Lung (tissue), 12 donors: ENCODE results near the gene VARS1. TPM values are rescaled to one million over a fixed set of nuclear protein-coding genes. Genes with fewer than 3 reads are reported as not detected.
"Not testable (repeated sequence)": the region's sequence is repeated elsewhere in the genome, so short reads cannot be mapped to it uniquely, and the experiment has no call there.

Experiments
- ATAC-seq: fragments of 200-7000 bp; cut with Tn5 transposase; one replicate; pipeline ENCODE4 v1.9.1; 2020; ENCODE audit warnings: moderate number of reproducible peaks; ENCODE audit not compliant: insufficient read depth, low FRiP score
- DNase-seq, 3 donors: peaks; one replicate each; pipeline ENCODE4 v3.0.0-alpha.2; 2013 to 2017
- H3K27ac ChIP-seq, 2 donors: one replicate each; pipeline ENCODE4 v1.5.1; 2013; ENCODE audit warnings: mild to moderate bottlenecking in 2 of 2, moderate library complexity in 2 of 2, control low read depth in 1 of 2, inconsistent platforms in 1 of 2, low read depth in 1 of 2, low read length in 1 of 2
- H3K27me3 ChIP-seq, 3 donors: one replicate each; pipeline ENCODE4 v1.5.1; 2013; ENCODE audit warnings: low read length in 2 of 3; ENCODE audit not compliant: control insufficient read depth in 3 of 3, insufficient read depth in 3 of 3
- H3K36me3 ChIP-seq, 4 donors: one replicate each; pipeline ENCODE4 v1.5.1; 2013; ENCODE audit warnings: low read length in 4 of 4, mild to moderate bottlenecking in 1 of 4, moderate library complexity in 1 of 4; ENCODE audit not compliant: control insufficient read depth in 4 of 4, insufficient read depth in 4 of 4
- H3K4me1 ChIP-seq, 5 donors: one replicate each; pipeline ENCODE4 v1.5.1; 2013; ENCODE audit warnings: low read length in 5 of 5, mild to moderate bottlenecking in 2 of 5, moderate library complexity in 1 of 5; ENCODE audit not compliant: control insufficient read depth in 5 of 5, insufficient read depth in 5 of 5
- H3K4me3 ChIP-seq: one replicate; pipeline ENCODE4 v1.5.1; 2013; ENCODE audit warnings: mild to moderate bottlenecking, control low read depth, moderate library complexity
- H3K9ac ChIP-seq, 2 donors: one replicate each; pipeline ENCODE4 v1.5.1; 2013; ENCODE audit warnings: low read length in 2 of 2, control low read depth in 1 of 2; ENCODE audit not compliant: insufficient read depth in 1 of 2
- H3K9me3 ChIP-seq, 4 donors: one replicate each; pipeline ENCODE4 v1.5.1; 2013; ENCODE audit warnings: low read length in 3 of 4, mild to moderate bottlenecking in 1 of 4, moderate library complexity in 1 of 4; ENCODE audit not compliant: control insufficient read depth in 4 of 4, insufficient read depth in 3 of 4
- CTCF ChIP-seq: IDR thresholded peaks from 2 replicates; pipeline ENCODE4 v1.5.1; 2012; ENCODE audit warnings: mild to moderate bottlenecking; ENCODE audit errors: control extremely low read depth, extremely low read depth
- WGBS, 2 donors: extraction: QIAGEN DNeasy Blood & Tissue Kit; methylation state at CpG; one replicate each; pipeline ENCODE4 v1.1.7; 2013; 5-methylcytosine and 5-hydroxymethylcytosine counted together
- polyA plus RNA-seq, 2 donors: library from polyadenylated mRNA; stranded (reverse); fragments of 200-250 nt; gene quantifications; one replicate each; pipeline ENCODE4 v1.2.1, GENCODE V29; 2013
- total RNA-seq, 2 donors: library from RNA; depleted of rRNA in 1 of 2; stranded (reverse); fragments of >200 nt in 1 of 2; gene quantifications; one replicate each; pipeline ENCODE4 v1.2.1, GENCODE V29; 2014 to 2021
- donor health status: control.
- donor health status: control.
- donor health status: Bipolar disorder and iron deficiency.
- donor health status: healthy.
- donor health status: DM: yes; HTN: yes; CAD: no.

VARS1 gene
- total and polyA plus RNA-seq, 4 donors = 32.2 to 95.4 (median 41.0) TPM

GRCh38 chr6:31826793-31827285 is 31.3 kb upstream of the VARS1 start:
- Histone ChIP-seq H3K4me3 (peak overlapping the region; percentile 2), H3K4me1 (peaks cover 0 to 28% (median 7%) of the 10 kb centered on the region in 5 donors), H3K9me3 (no peaks in the 10 kb centered on the region), H3K36me3 (no peaks in the 10 kb centered on the region), H3K27ac (peak overlapping the region; percentile 91 to 99), H3K27me3 (no peaks in the 10 kb centered on the region), H3K9ac (peak overlapping the region; percentile 52 to 79)
- DNase-seq (peak in 2 of 3 donors; percentile 86 to 93), ATAC-seq (peak; percentile 35)
- TF ChIP-seq CTCF = no peak
- WGBS, 2 donors = 0 to 1% methylated on average over 13 of the region's 13 CpGs

- H3K4me3 ChIP-seq = no peak overlapping the region
- 57 to 72% methylated on average over 4 of the region's 4 CpGs for WGBS, 2 donors
- no peaks in the 10 kb centered on the region for H3K27me3 ChIP-seq
- H3K4me1 ChIP-seq = peaks cover 2 to 28% (median 9%) of the 10 kb centered on the region in 5 donors
- no peaks in the 10 kb centered on the region for H3K36me3 ChIP-seq
- DNase-seq (no peak), ATAC-seq (no peak)
- no peak overlapping the region for H3K9ac ChIP-seq
- H3K9me3 ChIP-seq = no peaks in the 10 kb centered on the region
- H3K27ac ChIP-seq = peak overlapping the region in 1 of 2 donors; percentile 76
- TF ChIP-seq CTCF = no peak
Observed at GRCh38 chr6:31825553-31825952, 30.0 kb upstream of the VARS1 start.

- WGBS, 2 donors = 61 to 77% methylated on average over 9 of the region's 9 CpGs
- H3K9me3 ChIP-seq, H3K27me3 ChIP-seq, H3K36me3 ChIP-seq, ATAC-seq, DNase-seq, H3K4me3 ChIP-seq, H3K9ac ChIP-seq: not testable (repeated sequence)
- peak overlapping the region in 1 of 2 donors; percentile 62 for H3K27ac ChIP-seq
- peaks cover 5 to 28% (median 9%) of the 10 kb centered on the region in 5 donors for H3K4me1 ChIP-seq
Observed at GRCh38 chr6:31823592-31824196, 28.1 kb upstream of the VARS1 start.

GRCh38 chr6:31822036-31822821 is 26.7 kb upstream of the VARS1 start:
- H3K36me3 ChIP-seq = no peaks in the 10 kb centered on the region
- peak overlapping the region; percentile 92 to 98 for H3K27ac ChIP-seq
- H3K4me1 ChIP-seq = peaks cover 6 to 34% (median 9%) of the 10 kb centered on the region in 5 donors
- peak; percentile 78 to 81 (median 81) for DNase-seq
- H3K4me3 ChIP-seq = peak overlapping the region; percentile 12
- 1 to 4% methylated on average over 22 to 25 of the region's 25 CpGs for WGBS, 2 donors
- peak; percentile 60 for ATAC-seq
- H3K9ac ChIP-seq = peak overlapping the region; percentile 60 to 94
- H3K9me3 ChIP-seq = no peaks in the 10 kb centered on the region
- no peak for TF ChIP-seq CTCF
- H3K27me3 ChIP-seq = no peaks in the 10 kb centered on the region
